ENCODE measurements around the gene EEF1G.
"Not testable (repeated sequence)": the region's sequence is repeated elsewhere in the genome, so short reads cannot be mapped to it uniquely, and the experiment has no call there.

Gene EEF1G

GRCh38 chr11:62565100-62565802 is 8.4 kb downstream of the EEF1G start:
- TF ChIP-seq CTCF (IDR thresholded peaks at IDR 0.05; ENCODE audit: low read length, missing control alignments), result no peak
- DNase-seq (ENCODE audit: low read depth), result no peak
- H3K4me3 ChIP-seq (replicated peaks; ENCODE audit: low read depth, low read length), result no peak overlapping the region

- not testable (repeated sequence) for H3K4me3 ChIP-seq (replicated peaks; ENCODE audit: low read depth, low read length); DNase-seq (ENCODE audit: low read depth)
Observed at GRCh38 chr11:62561677-62562230, 11.9 kb downstream of the EEF1G start.

- H3K4me3 ChIP-seq (replicated peaks; ENCODE audit: low read depth, low read length), result no peak overlapping the region
- peak; percentile 98 for DNase-seq (ENCODE audit: low read depth)
- TF ChIP-seq CTCF (IDR thresholded peaks at IDR 0.05; ENCODE audit: low read length, missing control alignments), result peak; percentile 94
Observed at GRCh38 chr11:62560566-62561103, 13.1 kb downstream of the EEF1G start.

DNA sequence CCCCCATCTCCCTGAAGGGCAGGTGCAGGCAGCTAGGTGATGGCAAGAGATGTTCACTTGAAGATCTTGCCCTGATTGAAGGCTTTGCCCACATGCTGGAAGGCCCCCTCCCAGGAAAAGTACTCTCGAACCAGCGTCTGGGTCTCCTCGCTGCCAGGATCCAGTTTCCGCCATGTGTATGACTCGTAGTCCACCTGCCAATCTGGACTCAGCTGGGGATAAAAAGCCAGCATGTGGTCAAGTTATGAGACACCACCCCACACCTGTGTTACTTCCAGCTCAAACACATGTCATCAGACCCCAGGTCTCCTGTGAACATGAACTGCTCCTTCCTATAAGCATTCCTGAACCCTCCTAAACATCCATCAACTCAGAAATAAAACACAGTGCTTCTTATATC is 14.1 kb downstream of the EEF1G start:
- not testable (repeated sequence) for H3K4me3 ChIP-seq (replicated peaks; ENCODE audit: low read depth, low read length); DNase-seq (ENCODE audit: low read depth)

GRCh38 chr11:62559204-62559603 is 14.5 kb downstream of the EEF1G start:
- no peak overlapping the region for H3K4me3 ChIP-seq (replicated peaks; ENCODE audit: low read depth, low read length)
- TF ChIP-seq CTCF (IDR thresholded peaks at IDR 0.05; ENCODE audit: low read length, missing control alignments), result no peak
- DNase-seq (ENCODE audit: low read depth), result no peak

- TF ChIP-seq CTCF (IDR thresholded peaks at IDR 0.05; ENCODE audit: low read length, missing control alignments), result no peak
- DNase-seq (ENCODE audit: low read depth), result no peak
- H3K4me3 ChIP-seq (replicated peaks; ENCODE audit: low read depth, low read length), result no peak overlapping the region
Observed at GRCh38 chr11:62558669-62559068, 15.0 kb downstream of the EEF1G start.

- TF ChIP-seq CTCF (IDR thresholded peaks at IDR 0.05; ENCODE audit: low read length, missing control alignments), result no peak
- H3K4me3 ChIP-seq (replicated peaks; ENCODE audit: low read depth, low read length), result no peak overlapping the region
- no peak for DNase-seq (ENCODE audit: low read depth)
Observed at GRCh38 chr11:62556875-62557631, 16.6 kb downstream of the EEF1G start.

Measured in fibroblast of pulmonary artery (primary cell).